ENCODE data around the gene MRPL45. TPM values are rescaled to one million over a fixed set of nuclear protein-coding genes. Genes with fewer than 3 reads are reported as not detected.
A peak's percentile ranks its signal among the peaks of the same experiment; 100 is the strongest.

Gene MRPL45
- total and polyA plus RNA-seq, 7 experiments from 2014 or later = 15.7 to 41.6 (median 23.7) TPM

DNA sequence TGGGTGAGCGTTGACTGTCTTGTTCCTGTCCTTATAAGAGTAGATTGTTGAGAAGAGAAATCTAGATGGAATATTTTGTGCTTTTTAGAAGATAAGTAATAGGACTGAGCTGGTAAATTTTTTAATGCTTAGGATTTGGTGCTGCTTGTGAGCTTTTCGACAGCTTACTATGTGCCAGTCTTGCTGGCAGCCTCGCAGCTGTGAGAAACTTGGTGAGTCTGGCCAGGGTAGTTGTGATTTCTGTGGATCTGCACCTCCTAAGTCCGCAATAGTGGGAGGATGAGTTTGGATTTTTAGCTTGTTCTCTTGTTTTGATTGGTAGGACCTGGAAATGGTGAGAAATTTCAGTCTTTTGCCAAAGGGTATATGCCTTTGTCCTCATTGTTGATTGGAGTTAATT is 58.3 kb downstream of the MRPL45 start:
- H3K27ac Mint-ChIP-seq = peak overlapping the region in 2 of 9 donors; percentile 32 to 46
- no peak overlapping the region for H3K27ac ChIP-seq (ENCODE audit: low read depth, low read length)
- CTCF ChIA-PET = interaction anchor here (0.7 to 2.4 kb wide), 3 partner anchors 8 to 59 kb away, joined by 3 to 10 read pairs (median 4); no protein-coding TSS in a partner anchor
- no peaks in the 10 kb centered on the region for H3K9me3 ChIP-seq (ENCODE audit: control insufficient read depth in 2 of 3, low read length in 3 of 3)
- no peaks in the 10 kb centered on the region for H3K9me3 Mint-ChIP-seq
- no peaks in the 10 kb centered on the region for H3K27me3 ChIP-seq (ENCODE audit: control insufficient read depth in 2 of 2, insufficient read depth in 2 of 2, low read length in 2 of 2)
- H3K27me3 Mint-ChIP-seq = no peaks in the 10 kb centered on the region
- intact Hi-C loops (cut with micrococcal nuclease) = no loop called here
- peaks cover 0 to 2% (median 0%) of the 10 kb centered on the region in 5 donors for H3K36me3 Mint-ChIP-seq
- POLR2A ChIA-PET = interaction anchor here (0.7 kb wide), 1 partner anchor 206 kb away, joined by 3 read pairs; no protein-coding TSS in a partner anchor
- peak overlapping the region in 7 of 10 donors; percentile 5 to 63 (median 28) for H3K4me3 Mint-ChIP-seq
- H3K4me1 Mint-ChIP-seq = peaks cover 27 to 73% (median 66%) of the 10 kb centered on the region in 7 donors
- H3K4me1 ChIP-seq (ENCODE audit: control insufficient read depth in 2 of 2, insufficient read depth in 2 of 2, low read length in 2 of 2) = peaks cover 9 to 21% of the 10 kb centered on the region in 2 donors
- no peak overlapping the region for H3K4me3 ChIP-seq (ENCODE audit: low read length)
- DNase-seq (no peak), ATAC-seq (no peak)
- H3K36me3 ChIP-seq (ENCODE audit: control insufficient read depth in 2 of 3, insufficient read depth in 3 of 3, low read length in 3 of 3) = no peaks in the 10 kb centered on the region

DNA sequence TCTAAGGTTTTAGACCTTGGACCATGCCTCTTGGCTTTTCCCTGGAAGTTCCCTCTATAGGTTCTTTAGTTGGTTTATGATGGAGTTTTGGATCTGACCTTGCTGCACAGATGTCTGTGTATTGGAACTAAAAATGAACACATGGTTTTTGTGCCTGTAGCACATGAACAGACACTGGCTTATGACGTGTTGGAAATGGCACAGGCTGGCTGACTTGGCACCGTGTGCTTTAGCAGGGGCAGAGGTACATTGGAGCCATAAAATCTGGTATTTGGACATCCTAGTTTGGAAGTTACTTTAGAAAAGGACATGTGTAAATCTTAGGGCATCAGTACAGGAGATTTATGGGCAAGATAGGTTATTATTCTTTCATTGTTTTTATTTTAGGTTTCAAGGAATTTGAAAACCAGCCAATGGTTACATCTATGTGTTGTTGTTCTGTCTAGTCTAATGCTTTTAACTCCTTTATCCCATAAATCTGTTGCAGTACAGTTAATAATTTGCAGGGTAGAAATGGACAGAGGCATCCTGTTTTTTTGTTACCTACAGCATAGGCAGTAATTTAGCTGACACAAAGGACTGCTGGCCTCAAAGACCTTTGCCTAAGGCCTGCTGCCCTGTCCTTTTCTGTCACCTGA is 60.6 kb downstream of the MRPL45 start:
- peak overlapping the region in 2 of 9 donors; percentile 0 to 23 for H3K27ac Mint-ChIP-seq
- Histone ChIP-seq H3K4me3 (ENCODE audit: low read length) (no peak overlapping the region), H3K36me3 (ENCODE audit: control insufficient read depth in 2 of 3, insufficient read depth in 3 of 3, low read length in 3 of 3) (peaks cover 0 to 15% (median 0%) of the 10 kb centered on the region in 3 experiments), H3K27me3 (ENCODE audit: control insufficient read depth in 2 of 2, insufficient read depth in 2 of 2, low read length in 2 of 2) (no peaks in the 10 kb centered on the region), H3K4me1 (ENCODE audit: control insufficient read depth in 2 of 2, insufficient read depth in 2 of 2, low read length in 2 of 2) (peaks cover 9 to 21% of the 10 kb centered on the region in 2 donors), H3K27ac (ENCODE audit: low read depth, low read length) (no peak overlapping the region), H3K9me3 (ENCODE audit: control insufficient read depth in 2 of 3, low read length in 3 of 3) (no peaks in the 10 kb centered on the region)
- H3K27me3 Mint-ChIP-seq = no peaks in the 10 kb centered on the region
- ChIA-PET POLR2A (no interaction called here), CTCF (no interaction called here)
- no peak overlapping the region for H3K4me3 Mint-ChIP-seq
- ATAC-seq (no peak), DNase-seq (no peak)
- H3K9me3 Mint-ChIP-seq = no peaks in the 10 kb centered on the region
- peaks cover 0 to 8% (median 2%) of the 10 kb centered on the region in 5 donors for H3K36me3 Mint-ChIP-seq
- intact Hi-C loops (cut with micrococcal nuclease) = loop anchor here in 1 of 2 donors (1.0 kb wide), 1 partner anchor 8 kb away; no protein-coding TSS in a partner anchor
- peaks cover 28 to 72% (median 58%) of the 10 kb centered on the region in 7 donors for H3K4me1 Mint-ChIP-seq

DNA sequence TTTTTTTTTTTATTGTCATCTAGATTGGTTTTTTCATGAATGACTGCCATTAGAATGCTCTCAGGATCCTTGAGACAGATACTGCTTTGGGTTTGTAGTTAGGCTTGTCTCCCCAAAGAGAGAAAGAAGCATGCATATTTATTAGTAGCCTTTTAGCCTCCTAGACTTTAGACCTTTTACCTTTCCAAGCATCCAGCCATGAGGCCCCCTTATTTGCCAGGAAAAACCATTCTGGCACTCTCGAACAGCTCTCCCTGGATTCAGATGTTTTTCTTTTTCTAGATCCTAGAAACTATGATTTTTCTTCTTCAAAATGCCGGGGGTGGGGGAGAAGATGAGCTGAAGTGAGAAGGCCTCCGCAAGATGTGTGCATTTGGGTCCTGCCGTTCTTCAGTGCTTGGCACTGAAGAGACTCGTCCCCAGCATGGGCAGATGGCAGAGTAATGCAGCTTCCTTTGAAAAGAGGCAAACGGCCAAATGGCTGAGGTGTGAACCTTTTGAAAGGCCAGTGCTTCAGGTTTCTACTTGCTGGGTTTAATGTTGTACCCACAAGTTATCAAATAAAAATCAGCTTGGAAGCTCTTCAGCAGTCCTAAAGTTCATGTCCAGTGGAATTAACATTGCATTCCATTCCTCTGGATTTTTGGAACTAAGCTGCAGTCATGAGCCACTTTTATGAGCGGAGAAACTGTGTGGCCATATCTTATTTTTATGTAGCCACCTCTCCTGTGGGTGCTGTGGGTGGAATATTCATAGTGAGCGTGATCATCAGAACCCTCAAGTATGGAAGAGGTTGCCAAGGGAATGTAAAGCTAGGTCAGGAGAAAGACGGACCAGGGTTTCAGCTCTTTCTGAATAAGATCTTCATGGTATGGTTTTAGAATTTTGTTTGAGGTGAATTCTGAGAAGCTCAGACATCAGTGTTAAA is 61.9 kb downstream of the MRPL45 start:
- Histone ChIP-seq H3K4me3 (ENCODE audit: low read length) (no peak overlapping the region), H3K9me3 (ENCODE audit: control insufficient read depth in 2 of 3, low read length in 3 of 3) (no peaks in the 10 kb centered on the region), H3K27ac (ENCODE audit: low read depth, low read length) (no peak overlapping the region), H3K4me1 (ENCODE audit: control insufficient read depth in 2 of 2, insufficient read depth in 2 of 2, low read length in 2 of 2) (peaks cover 0 to 11% of the 10 kb centered on the region in 2 donors), H3K27me3 (ENCODE audit: control insufficient read depth in 2 of 2, insufficient read depth in 2 of 2, low read length in 2 of 2) (no peaks in the 10 kb centered on the region), H3K36me3 (ENCODE audit: control insufficient read depth in 2 of 3, insufficient read depth in 3 of 3, low read length in 3 of 3) (peaks cover 0 to 26% (median 0%) of the 10 kb centered on the region in 3 experiments)
- no peak for DNase-seq
- no peaks in the 10 kb centered on the region for H3K27me3 Mint-ChIP-seq
- peaks cover 21 to 62% (median 48%) of the 10 kb centered on the region in 7 donors for H3K4me1 Mint-ChIP-seq
- H3K9me3 Mint-ChIP-seq = no peaks in the 10 kb centered on the region
- no peak overlapping the region for H3K4me3 Mint-ChIP-seq
- intact Hi-C loops (cut with micrococcal nuclease) = loop anchor here in 1 of 2 donors (1.0 kb wide), 1 partner anchor 10 kb away; no protein-coding TSS in a partner anchor
- peak overlapping the region in 2 of 9 donors; percentile 29 to 55 for H3K27ac Mint-ChIP-seq
- POLR2A ChIA-PET = no interaction called here
- ATAC-seq = no peak
- peaks cover 0 to 8% (median 2%) of the 10 kb centered on the region in 5 donors for H3K36me3 Mint-ChIP-seq
- CTCF ChIA-PET = interaction anchor here (1.6 kb wide), 1 partner anchor 10 kb away, joined by 11 read pairs; no protein-coding TSS in a partner anchor

DNA sequence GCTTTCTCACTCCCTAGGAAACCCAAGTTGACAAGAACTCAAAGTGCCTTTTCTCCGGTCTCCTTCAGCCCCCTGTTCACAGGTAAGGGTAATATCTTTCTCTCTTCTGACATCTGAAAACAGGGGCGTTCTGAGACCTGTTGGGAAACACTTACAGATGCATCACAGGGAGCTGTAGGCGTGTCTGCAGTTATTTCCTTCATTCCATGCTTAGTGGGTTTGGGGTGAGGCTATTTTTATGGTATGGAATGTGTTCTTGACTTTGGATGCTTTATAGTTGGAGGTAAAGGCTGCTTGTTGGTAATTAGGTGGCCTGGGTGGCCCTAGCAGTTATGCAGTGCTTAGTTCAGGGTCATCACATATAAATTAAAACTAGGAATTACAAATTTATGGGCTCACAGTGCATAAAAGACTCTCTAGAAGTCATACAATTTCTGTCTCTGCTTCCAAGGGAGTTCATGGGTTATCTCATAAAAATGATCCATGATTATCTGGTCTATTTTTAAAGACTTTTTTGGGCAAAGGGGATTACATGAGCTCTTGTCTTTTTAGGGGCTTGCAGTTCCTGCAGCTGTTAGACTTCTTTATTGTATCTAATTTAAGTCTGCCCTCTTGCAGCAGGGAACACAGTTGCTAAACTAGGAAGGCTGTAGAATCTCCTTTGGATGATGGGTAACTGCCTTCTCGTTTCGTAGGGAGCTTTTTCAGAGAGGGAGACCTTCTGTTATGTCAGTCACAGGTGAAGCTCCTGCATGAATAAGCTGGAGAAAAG is 64.9 kb downstream of the MRPL45 start:
- Histone ChIP-seq H3K4me1 (ENCODE audit: control insufficient read depth in 2 of 2, insufficient read depth in 2 of 2, low read length in 2 of 2) (no peaks in the 10 kb centered on the region), H3K36me3 (ENCODE audit: control insufficient read depth in 2 of 3, insufficient read depth in 3 of 3, low read length in 3 of 3) (peaks cover 0 to 48% (median 0%) of the 10 kb centered on the region in 3 experiments), H3K27ac (ENCODE audit: low read depth, low read length) (no peak overlapping the region), H3K9me3 (ENCODE audit: control insufficient read depth in 2 of 3, low read length in 3 of 3) (no peaks in the 10 kb centered on the region), H3K4me3 (ENCODE audit: low read length) (no peak overlapping the region), H3K27me3 (ENCODE audit: control insufficient read depth in 2 of 2, insufficient read depth in 2 of 2, low read length in 2 of 2) (no peaks in the 10 kb centered on the region)
- DNase-seq (no peak), ATAC-seq (no peak)
- peaks cover 2 to 35% (median 18%) of the 10 kb centered on the region in 7 donors for H3K4me1 Mint-ChIP-seq
- CTCF ChIA-PET = no interaction called here
- peaks cover 0 to 12% (median 0%) of the 10 kb centered on the region in 5 donors for H3K36me3 Mint-ChIP-seq
- H3K27ac Mint-ChIP-seq = no peak overlapping the region
- H3K9me3 Mint-ChIP-seq = no peaks in the 10 kb centered on the region
- POLR2A ChIA-PET = interaction anchor here (1.1 kb wide), 1 partner anchor 10 kb away, joined by 3 read pairs; the partner anchor contains the start of gene SOCS7
- H3K27me3 Mint-ChIP-seq = no peaks in the 10 kb centered on the region
- H3K4me3 Mint-ChIP-seq = no peak overlapping the region
- intact Hi-C loops (cut with micrococcal nuclease) = no loop called here

DNA sequence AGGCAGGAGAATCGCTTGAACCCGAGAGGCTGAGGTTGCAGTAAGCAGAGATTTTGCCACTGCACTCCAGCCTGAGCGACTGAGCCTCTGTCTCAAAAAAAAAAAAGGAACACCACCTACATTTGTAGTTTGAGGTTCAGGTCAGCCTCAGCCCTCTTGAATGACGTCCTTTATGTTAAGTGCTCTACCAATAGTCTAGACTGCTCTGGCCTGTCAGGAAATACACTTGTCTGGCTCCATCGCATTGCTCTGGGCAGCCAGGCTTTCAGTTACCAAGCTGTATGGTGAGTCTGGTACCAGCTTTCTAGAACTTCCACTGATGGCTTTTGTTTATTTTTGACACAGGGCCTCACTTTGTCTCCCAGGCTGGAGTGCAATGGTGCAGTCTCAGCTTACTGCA is 66.0 kb downstream of the MRPL45 start:
- Histone ChIP-seq H3K27ac (ENCODE audit: low read depth, low read length) (no peak overlapping the region), H3K36me3 (ENCODE audit: control insufficient read depth in 2 of 3, insufficient read depth in 3 of 3, low read length in 3 of 3) (peaks cover 0 to 55% (median 0%) of the 10 kb centered on the region in 3 experiments), H3K4me1 (ENCODE audit: control insufficient read depth in 2 of 2, insufficient read depth in 2 of 2, low read length in 2 of 2) (no peaks in the 10 kb centered on the region), H3K4me3 (ENCODE audit: low read length) (no peak overlapping the region), H3K27me3 (ENCODE audit: control insufficient read depth in 2 of 2, insufficient read depth in 2 of 2, low read length in 2 of 2) (no peaks in the 10 kb centered on the region), H3K9me3 (ENCODE audit: control insufficient read depth in 2 of 3, low read length in 3 of 3) (no peaks in the 10 kb centered on the region)
- DNase-seq (no peak), ATAC-seq (no peak)
- Mint-ChIP-seq H3K4me1 (peaks cover 0 to 24% (median 10%) of the 10 kb centered on the region in 7 donors), H3K9me3 (no peaks in the 10 kb centered on the region), H3K36me3 (peaks cover 0 to 18% (median 4%) of the 10 kb centered on the region in 5 donors), H3K27ac (no peak overlapping the region), H3K27me3 (no peaks in the 10 kb centered on the region), H3K4me3 (no peak overlapping the region)
- intact Hi-C loops (cut with micrococcal nuclease) = no loop called here
- CTCF ChIA-PET = interaction anchor here (1.4 to 2.0 kb wide), 3 partner anchors 8 to 51 kb away, joined by 4 to 6 read pairs (median 4); no protein-coding TSS in a partner anchor
- POLR2A ChIA-PET = interaction anchor here (1.5 kb wide), 1 partner anchor 10 kb away, joined by 4 read pairs; no protein-coding TSS in a partner anchor

DNA sequence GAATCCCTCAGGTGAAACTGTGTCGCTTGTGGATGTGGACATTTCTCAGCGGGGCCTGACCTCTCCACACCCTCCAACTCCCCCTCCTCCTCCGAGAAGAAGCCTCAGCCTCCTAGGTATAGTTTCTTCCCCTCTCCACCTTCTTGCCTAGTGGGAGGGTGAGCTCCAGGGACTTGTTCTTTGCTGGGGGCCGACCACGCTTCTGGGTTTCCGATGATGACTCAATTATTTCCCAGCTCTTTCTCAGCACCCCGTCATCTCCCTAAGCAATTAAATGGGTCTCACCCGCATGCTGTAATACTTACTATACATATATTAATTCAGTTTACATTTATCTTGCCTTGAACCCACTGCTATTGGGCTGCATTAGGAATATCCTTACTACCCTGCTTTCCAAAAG is 67.8 kb downstream of the MRPL45 start:
- intact Hi-C loops (cut with micrococcal nuclease) = no loop called here
- POLR2A ChIA-PET = no interaction called here

More for the DNA sequence above, 67.8 kb downstream of the MRPL45 start:
- H3K9me3 Mint-ChIP-seq = no peaks in the 10 kb centered on the region
- Histone ChIP-seq H3K4me1 (ENCODE audit: control insufficient read depth in 2 of 2, insufficient read depth in 2 of 2, low read length in 2 of 2) (no peaks in the 10 kb centered on the region), H3K4me3 (ENCODE audit: low read length) (no peak overlapping the region), H3K27ac (ENCODE audit: low read depth, low read length) (no peak overlapping the region), H3K27me3 (ENCODE audit: control insufficient read depth in 2 of 2, insufficient read depth in 2 of 2, low read length in 2 of 2) (no peaks in the 10 kb centered on the region), H3K36me3 (ENCODE audit: control insufficient read depth in 2 of 3, insufficient read depth in 3 of 3, low read length in 3 of 3) (peaks cover 0 to 71% (median 5%) of the 10 kb centered on the region in 3 experiments), H3K9me3 (ENCODE audit: control insufficient read depth in 2 of 3, low read length in 3 of 3) (no peaks in the 10 kb centered on the region)
- ATAC-seq = no peak
- CTCF ChIA-PET = interaction anchor here (0.6 to 2.0 kb wide), 3 partner anchors 15 to 50 kb away, joined by 3 to 6 read pairs (median 4); no protein-coding TSS in a partner anchor
- DNase-seq = no peak
- H3K27me3 Mint-ChIP-seq = no peaks in the 10 kb centered on the region
- no peak overlapping the region for H3K4me3 Mint-ChIP-seq
- H3K36me3 Mint-ChIP-seq = peaks cover 3 to 30% (median 10%) of the 10 kb centered on the region in 5 donors
- no peak overlapping the region for H3K27ac Mint-ChIP-seq
- peaks cover 0 to 7% (median 4%) of the 10 kb centered on the region in 7 donors for H3K4me1 Mint-ChIP-seq
